Spleen (tissue), 7 donors: ENCODE data around the gene S100A7.

Experiments used
- POLR2A ChIP-seq, 3 donors: fragments of 450-650 bp; IDR thresholded peaks; one replicate each; pipeline ENCODE4 v1.5.1; 2017; ENCODE audit warnings: antibody characterized with exemption in 3 of 3, mild to moderate bottlenecking in 1 of 3
- POLR2AphosphoS5 ChIP-seq, 3 donors: sonication (generic); formaldehyde crosslinking; IDR thresholded peaks; one replicate each; pipeline ENCODE4 v1.5.1; 2017; ENCODE audit warnings: antibody characterized with exemption in 3 of 3
- TF ChIP-seq, protein P1 (sequence below), 11 experiments: fragments of 200-600 bp in 7 of 11; fragments of 450-650 bp in 4 of 11; sonication (generic) in 4 of 11; IDR thresholded peaks in 8 of 11; conservative IDR thresholded peaks in 3 of 11; 1 replicate in 7 of 11; 2 replicates in 4 of 11; pipeline versions ENCODE4 v1.4.0 to v1.8.0; 2016 to 2021; ENCODE audit warnings: antibody characterized with exemption in 11 of 11, inconsistent platforms in 4 of 11, mild to moderate bottlenecking in 1 of 11
- donor health status: DM: no; HTN: no; CAD: no; lungs with moderate emphysema.
- donor health status: DM: no; HTN: no; CAD: no.
- donor health status: DM: no; HTN: no; CAD: no.

DNA sequence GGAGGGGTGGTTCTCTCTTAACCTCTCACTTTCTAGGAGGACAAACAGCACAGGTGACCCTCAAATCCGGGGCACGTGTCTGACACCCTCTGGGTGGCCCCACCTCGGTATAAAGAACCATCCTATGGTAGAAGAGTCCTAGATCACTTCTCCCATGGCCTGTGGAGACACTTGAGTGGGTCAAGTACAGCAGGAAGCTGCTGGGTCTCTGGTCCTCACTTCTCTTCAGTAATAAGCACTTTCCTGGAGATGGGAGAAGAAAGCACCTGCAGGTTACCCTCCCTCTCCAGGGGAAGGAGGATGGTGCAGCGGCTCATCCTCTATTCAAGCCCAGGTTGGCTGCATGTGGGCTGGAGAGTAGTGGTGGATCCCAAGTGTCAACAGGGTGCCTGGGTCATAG, 17.0 kb downstream of the S100A7 start:
- TF ChIP-seq, protein P1, sequence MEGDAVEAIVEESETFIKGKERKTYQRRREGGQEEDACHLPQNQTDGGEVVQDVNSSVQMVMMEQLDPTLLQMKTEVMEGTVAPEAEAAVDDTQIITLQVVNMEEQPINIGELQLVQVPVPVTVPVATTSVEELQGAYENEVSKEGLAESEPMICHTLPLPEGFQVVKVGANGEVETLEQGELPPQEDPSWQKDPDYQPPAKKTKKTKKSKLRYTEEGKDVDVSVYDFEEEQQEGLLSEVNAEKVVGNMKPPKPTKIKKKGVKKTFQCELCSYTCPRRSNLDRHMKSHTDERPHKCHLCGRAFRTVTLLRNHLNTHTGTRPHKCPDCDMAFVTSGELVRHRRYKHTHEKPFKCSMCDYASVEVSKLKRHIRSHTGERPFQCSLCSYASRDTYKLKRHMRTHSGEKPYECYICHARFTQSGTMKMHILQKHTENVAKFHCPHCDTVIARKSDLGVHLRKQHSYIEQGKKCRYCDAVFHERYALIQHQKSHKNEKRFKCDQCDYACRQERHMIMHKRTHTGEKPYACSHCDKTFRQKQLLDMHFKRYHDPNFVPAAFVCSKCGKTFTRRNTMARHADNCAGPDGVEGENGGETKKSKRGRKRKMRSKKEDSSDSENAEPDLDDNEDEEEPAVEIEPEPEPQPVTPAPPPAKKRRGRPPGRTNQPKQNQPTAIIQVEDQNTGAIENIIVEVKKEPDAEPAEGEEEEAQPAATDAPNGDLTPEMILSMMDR (IDR thresholded peaks at IDR 0.05 in 8 of 11, conservative IDR thresholded peaks at IDR 0.05 in 3 of 11), result no peak
- no peak for TF ChIP-seq POLR2AphosphoS5 (IDR thresholded peaks at IDR 0.05)
- TF ChIP-seq POLR2A (IDR thresholded peaks at IDR 0.05), result no peak
